Vagina (tissue), 2 donors: ENCODE results near the gene CAV2.

Experiments
- CTCF ChIP-seq, 3 experiments: fragments of 450-650 bp in 2 of 3; fragments of 200-600 bp in 1 of 3; sonication (generic) in 1 of 3; IDR thresholded peaks; one replicate each; pipeline ENCODE4 v1.5.1; 2017 to 2019; ENCODE audit warnings: antibody characterized with exemption in 3 of 3, mild to moderate bottlenecking in 2 of 3, moderate library complexity in 2 of 3
- POLR2A ChIP-seq, 2 donors: fragments of 450-650 bp; IDR thresholded peaks; one replicate each; pipeline ENCODE4 v1.6.1; 2017; ENCODE audit warnings: antibody characterized with exemption in 2 of 2, mild to moderate bottlenecking in 2 of 2, moderate library complexity in 2 of 2
- POLR2AphosphoS5 ChIP-seq, 2 donors: sonication (generic); formaldehyde crosslinking; IDR thresholded peaks; one replicate each; pipeline ENCODE4 v1.9.0; 2017; ENCODE audit warnings: antibody characterized with exemption in 2 of 2, mild to moderate bottlenecking in 2 of 2, low read depth in 1 of 2; ENCODE audit not compliant: insufficient read depth in 1 of 2

GRCh38 chr7:116529250-116529649 is 29.7 kb downstream of the CAV2 start:
- no peak for TF ChIP-seq CTCF (IDR thresholded peaks at IDR 0.05)
- no peak for TF ChIP-seq POLR2A (IDR thresholded peaks at IDR 0.05)
- no peak for TF ChIP-seq POLR2AphosphoS5 (IDR thresholded peaks at IDR 0.05; ENCODE audit: insufficient read depth in 1 of 2, low read depth in 1 of 2)
